GM19193 (cell line): ENCODE results near the gene ISM2.

Source experiments
- POLR2A ChIP-seq: IDR thresholded peaks from 4 replicates; pipeline ENCODE4 v1.6.1; 2011; ENCODE audit not compliant: insufficient read depth, insufficient read length; ENCODE audit errors: extremely low read depth

Gene ISM2

DNA sequence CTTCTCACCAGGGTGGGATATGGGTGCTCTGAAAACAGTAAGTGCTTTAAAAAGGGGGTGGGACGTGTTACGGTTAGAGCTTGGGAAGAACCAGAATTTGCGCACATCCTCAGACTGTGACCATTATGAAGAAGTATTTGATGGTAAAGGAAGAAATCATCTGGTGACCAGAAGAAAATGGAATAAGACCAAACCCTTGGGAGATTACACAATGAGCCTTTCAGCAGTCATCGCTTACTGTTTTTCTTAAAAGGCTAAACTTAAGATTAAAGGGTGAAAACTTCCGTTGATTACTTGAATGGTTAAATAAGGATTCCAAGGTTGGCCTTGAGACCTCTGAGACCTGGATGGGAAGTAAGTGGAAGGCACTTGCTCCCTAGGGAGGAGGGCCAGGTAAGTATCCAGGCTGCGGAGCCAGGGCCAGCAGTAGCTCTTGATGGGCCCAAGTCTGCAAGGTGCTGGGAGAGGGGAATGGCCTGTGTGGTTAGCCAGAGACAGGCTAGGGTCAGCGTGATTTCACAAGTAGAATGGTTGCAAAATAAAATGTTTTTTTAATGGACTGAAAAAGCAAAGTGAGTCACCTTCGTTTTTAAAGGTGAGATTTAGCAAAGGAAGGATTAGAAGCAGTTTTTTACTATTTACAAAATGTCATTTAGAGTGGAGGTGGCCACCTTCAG is 13.0 kb upstream of the ISM2 start:
- TF ChIP-seq POLR2A, result no peak

- no peak for TF ChIP-seq POLR2A
Measured at GRCh38 chr14:77509366-77509765, 10.8 kb upstream of the ISM2 start.

GRCh38 chr14:77508876-77509275 is 10.3 kb upstream of the ISM2 start:
- no peak for TF ChIP-seq POLR2A

- TF ChIP-seq POLR2A, result no peak
Measured at GRCh38 chr14:77508249-77508648, 9.6 kb upstream of the ISM2 start.

GRCh38 chr14:77507762-77508161 is 9.1 kb upstream of the ISM2 start:
- TF ChIP-seq POLR2A, result no peak

DNA sequence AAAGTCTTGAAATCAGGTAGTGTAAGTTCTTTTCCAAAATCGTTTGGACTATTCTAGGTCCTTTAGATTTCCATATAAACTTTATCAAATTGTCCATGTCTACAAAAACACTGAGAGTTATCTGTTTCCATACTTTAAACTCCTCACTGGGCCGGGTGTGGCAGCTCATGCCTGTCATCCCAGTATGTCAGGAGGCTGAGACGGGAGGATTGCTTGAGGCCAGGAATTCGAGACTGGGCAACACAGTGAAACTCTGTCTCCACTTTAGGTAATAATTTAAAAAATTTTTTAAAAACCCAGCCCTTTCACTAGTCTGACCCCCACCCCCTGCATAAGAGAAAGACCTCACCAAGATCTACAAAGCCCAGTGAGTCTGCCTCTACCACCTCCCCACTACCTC is 6.4 kb upstream of the ISM2 start:
- TF ChIP-seq POLR2A, result no peak

GRCh38 chr14:77503138-77503537 is 4.5 kb upstream of the ISM2 start:
- no peak for TF ChIP-seq POLR2A

DNA sequence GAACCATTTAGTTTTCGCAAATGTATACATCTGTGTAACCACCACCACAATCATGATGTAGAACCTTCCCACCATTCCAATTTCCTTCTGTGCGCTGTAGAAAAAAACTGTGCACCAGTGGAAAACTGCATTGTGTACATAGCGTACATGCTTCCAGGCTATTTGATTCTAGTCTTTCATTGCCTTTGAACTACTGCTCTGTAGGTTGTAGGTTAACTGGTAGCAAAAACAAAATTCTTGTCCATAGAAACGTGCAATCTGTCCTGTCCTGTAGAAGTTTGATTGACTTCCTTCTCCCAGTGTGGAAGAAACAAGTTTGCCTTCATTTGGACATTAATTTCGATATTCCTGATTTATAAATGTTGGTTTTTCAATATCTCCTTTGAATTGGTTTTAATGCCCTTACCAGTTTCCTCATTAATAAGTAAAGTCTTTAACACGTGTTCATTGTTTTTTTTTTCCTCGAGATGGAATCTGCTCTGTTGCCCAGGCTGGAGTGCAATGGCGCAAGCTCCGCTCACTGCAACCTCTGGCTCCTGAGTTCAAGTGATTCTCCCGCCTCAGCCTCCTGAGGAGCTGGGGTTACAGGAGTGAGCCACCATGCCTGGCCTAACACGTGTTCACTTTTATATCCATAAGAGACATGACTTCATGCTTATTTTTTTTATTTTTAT is 3.6 kb upstream of the ISM2 start:
- TF ChIP-seq POLR2A, result no peak

- TF ChIP-seq POLR2A, result no peak
Measured at GRCh38 chr14:77498984-77499527, 440 bp upstream of the ISM2 start.

DNA sequence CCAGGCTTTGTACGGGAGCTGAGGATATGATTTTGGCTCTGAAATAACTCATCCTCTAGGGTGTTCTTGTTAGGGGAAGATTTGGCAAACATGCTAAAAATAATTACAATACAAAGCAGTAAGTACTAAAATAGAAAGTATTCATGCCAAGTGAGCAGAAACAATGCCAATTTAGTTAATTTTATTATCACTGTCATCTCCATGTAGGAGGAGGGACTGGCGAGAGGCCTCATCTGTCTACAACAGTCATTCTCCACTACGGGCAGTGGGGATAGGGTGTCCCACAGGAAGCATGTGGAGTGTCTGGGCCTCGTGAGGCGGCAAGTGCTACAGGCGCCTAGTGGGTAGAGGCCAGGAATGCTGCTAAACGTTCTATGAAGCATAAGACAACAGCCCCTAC is 3.3 kb downstream of the ISM2 start:
- TF ChIP-seq POLR2A, result no peak

GRCh38 chr14:77491056-77491455 is 7.6 kb downstream of the ISM2 start:
- TF ChIP-seq POLR2A, result no peak

- no peak for TF ChIP-seq POLR2A
Measured at GRCh38 chr14:77490347-77490986, 8.1 kb downstream of the ISM2 start.

- TF ChIP-seq POLR2A, result no peak
Measured at GRCh38 chr14:77489041-77489440, 9.6 kb downstream of the ISM2 start.

DNA sequence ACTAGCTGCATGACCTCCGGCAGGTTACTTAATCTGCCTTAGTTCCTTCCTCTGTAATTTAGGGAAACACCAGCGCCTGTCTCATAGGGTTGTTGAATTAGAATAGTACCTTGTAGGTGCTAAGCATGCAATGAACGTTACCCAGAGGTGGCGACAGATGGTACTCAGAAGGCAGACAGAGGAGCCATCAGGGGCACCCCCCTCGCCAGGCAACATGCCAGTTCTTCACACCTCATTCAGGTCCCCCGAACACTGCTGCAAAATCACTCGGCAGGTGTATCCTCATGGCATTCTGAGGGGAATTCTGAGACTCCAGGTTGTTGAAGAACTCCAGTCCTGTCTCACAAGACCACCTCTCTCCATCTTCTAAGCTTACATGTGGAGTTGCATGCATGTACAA is 10.1 kb downstream of the ISM2 start:
- no peak for TF ChIP-seq POLR2A

GRCh38 chr14:77485901-77486678 is 12.5 kb downstream of the ISM2 start:
- no peak for TF ChIP-seq POLR2A
